Cerebellar nuclear complex (tissue), 1 donor: Measurements from ENCODE around the gene ZFP82.

Experiments used
- DNase-seq, 2 experiments: peaks; one replicate each; lab custom pipeline; 2025; lab: John Stamatoyannopoulos, UW

The ZFP82 gene

GRCh38 chr19:36418287-36419001 lies at the start of gene ZFP82:
TSS of gene ZFP82 (minus strand) at chr19:36418644. CDS start at chr19:36409789, 8,855 bp downstream.
- peak in 1 of 2 experiments; percentile 32 for DNase-seq

- no peak for DNase-seq
Measured at GRCh38 chr19:36460046-36460445, 41.6 kb upstream of the ZFP82 start.

GRCh38 chr19:36456831-36457230 lies 38.4 kb upstream of the ZFP82 start:
- DNase-seq: no peak

- no peak for DNase-seq
Measured at GRCh38 chr19:36449059-36449670, 30.7 kb upstream of the ZFP82 start.

- DNase-seq: no peak
Measured at GRCh38 chr19:36441339-36441738, 22.9 kb upstream of the ZFP82 start.

GRCh38 chr19:36436531-36436930 lies 18.1 kb upstream of the ZFP82 start:
- no peak for DNase-seq

GRCh38 chr19:36423925-36424324 lies 5.5 kb upstream of the ZFP82 start:
- no peak for DNase-seq

GRCh38 chr19:36421749-36422481 lies 3.5 kb upstream of the ZFP82 start:
- DNase-seq: no peak

- no peak for DNase-seq
Measured at GRCh38 chr19:36420961-36421748, 2.7 kb upstream of the ZFP82 start.

- DNase-seq: no peak
Measured at GRCh38 chr19:36417752-36418286, 625 bp downstream of the ZFP82 start.

- DNase-seq: no peak
Measured at GRCh38 chr19:36409841-36410240, 8.6 kb downstream of the ZFP82 start.

- DNase-seq: no peak
Measured at GRCh38 chr19:36408101-36408500, 10.3 kb downstream of the ZFP82 start.

GRCh38 chr19:36404498-36404897 lies 13.9 kb downstream of the ZFP82 start:
- DNase-seq: no peak

- no peak for DNase-seq
Measured at GRCh38 chr19:36401475-36401874, 17.0 kb downstream of the ZFP82 start.

GRCh38 chr19:36398571-36398970 lies 19.9 kb downstream of the ZFP82 start:
- DNase-seq: no peak

GRCh38 chr19:36392916-36393673 lies 25.3 kb downstream of the ZFP82 start:
- DNase-seq: no peak

- no peak for DNase-seq
Measured at GRCh38 chr19:36379510-36379819, 39.0 kb downstream of the ZFP82 start.

- peak; percentile 48 to 87 for DNase-seq
Measured at GRCh38 chr19:36378625-36379509, 39.6 kb downstream of the ZFP82 start, which contains the start of gene ZFP14. TSS of gene ZFP14 (minus strand) at chr19:36379201. CDS start at chr19:36367892, 11,309 bp downstream.

- no peak for DNase-seq
Measured at GRCh38 chr19:36377541-36378178, 40.8 kb downstream of the ZFP82 start.
